Mesendoderm (in vitro differentiated cells): ENCODE data around the gene MT3.

Source experiments
- DNase-seq: peaks from one replicate; pipeline ENCODE4 v3.0.0; 2013
- H2AK5ac ChIP-seq: 2 replicates; pipeline ENCODE4 v1.6.1; 2013; ENCODE audit warnings: low read length, inconsistent platforms
- H2BK120ac ChIP-seq: 2 replicates; pipeline ENCODE4 v1.6.1; 2013; ENCODE audit warnings: low read depth, mild to moderate bottlenecking, low read length, moderate library complexity, mixed read lengths
- H2BK15ac ChIP-seq: replicated peaks from 2 replicates; pipeline ENCODE4 v1.6.1; 2013; ENCODE audit warnings: low read depth, mild to moderate bottlenecking, moderate library complexity
- H2BK5ac ChIP-seq: 2 replicates; pipeline ENCODE4 v1.6.1; 2013; ENCODE audit warnings: low read length, inconsistent platforms
- H3K18ac ChIP-seq: 2 replicates; pipeline ENCODE4 v1.6.1; 2013; ENCODE audit warnings: mild to moderate bottlenecking, low read length, mixed read lengths
- H3K23ac ChIP-seq: one replicate; pipeline ENCODE4 v1.6.1; 2013; ENCODE audit warnings: low read length
- H3K27ac ChIP-seq: 2 replicates; pipeline ENCODE4 v1.5.1; 2013; ENCODE audit warnings: low read depth, mild to moderate bottlenecking, inconsistent platforms, low read length, moderate library complexity
- H3K27me3 ChIP-seq: 2 replicates; pipeline ENCODE4 v1.6.1; 2013; ENCODE audit warnings: low read length, control low read depth, mild to moderate bottlenecking, inconsistent platforms; ENCODE audit not compliant: insufficient read depth, poor library complexity
- H3K36me3 ChIP-seq: 2 replicates; pipeline ENCODE4 v1.6.1; 2013; ENCODE audit warnings: low read length, inconsistent platforms; ENCODE audit not compliant: control insufficient read depth, insufficient read depth
- H3K4ac ChIP-seq: one replicate; pipeline ENCODE4 v1.6.1; 2013; ENCODE audit warnings: low read depth, mild to moderate bottlenecking, low read length, moderate library complexity
- H3K4me1 ChIP-seq: 2 replicates; pipeline ENCODE4 v1.6.1; 2013; ENCODE audit warnings: low read depth, low read length, inconsistent platforms; ENCODE audit not compliant: control insufficient read depth
- H3K4me2 ChIP-seq: 2 replicates; pipeline ENCODE4 v1.6.1; 2013; ENCODE audit warnings: low read length
- H3K4me3 ChIP-seq: 2 replicates; pipeline ENCODE4 v1.5.1; 2013; ENCODE audit warnings: mild to moderate bottlenecking, low read length
- H3K56ac ChIP-seq: one replicate; pipeline ENCODE4 v1.6.1; 2013; ENCODE audit warnings: low read length
- H3K79me1 ChIP-seq: 2 replicates; pipeline ENCODE4 v1.6.1; 2013; ENCODE audit warnings: low read length, inconsistent platforms
- H3K79me2 ChIP-seq: 2 replicates; pipeline ENCODE4 v1.6.1; 2013; ENCODE audit warnings: mild to moderate bottlenecking, low read length; ENCODE audit not compliant: control insufficient read depth, insufficient read depth
- H3K9ac ChIP-seq: 2 replicates; pipeline ENCODE4 v1.6.1; 2013; ENCODE audit warnings: low read length, inconsistent platforms
- H4K5ac ChIP-seq: one replicate; pipeline ENCODE4 v1.6.1; 2013; ENCODE audit warnings: low read length
- H4K8ac ChIP-seq: one replicate; pipeline ENCODE4 v1.6.1; 2013; ENCODE audit warnings: low read depth, mild to moderate bottlenecking, control low read depth, low read length, moderate library complexity
- whole genome bisulfite sequencing: extraction: QIAGEN DNeasy Blood & Tissue Kit; methylation state at CpG from one replicate; pipeline ENCODE4 v1.1.7; 2013; ENCODE audit warnings: low lambda C conversion rate, missing lambda C conversion rate; ENCODE audit not compliant: insufficient coverage; ENCODE audit errors: extremely low coverage; 5-methylcytosine and 5-hydroxymethylcytosine counted together

MT3 gene

GRCh38 chr16:56606071-56606475 is 16.7 kb downstream of the MT3 start:
- Histone ChIP-seq H3K18ac (no peak overlapping the region), H2BK120ac (no peak overlapping the region), H3K56ac (no peak overlapping the region), H4K5ac (no peak overlapping the region), H2BK15ac (no peak overlapping the region), H3K4ac (no peak overlapping the region), H3K79me1 (no peaks in the 10 kb centered on the region), H3K27ac (no peak overlapping the region), H3K4me2 (no peak overlapping the region), H2BK5ac (no peak overlapping the region), H3K36me3 (no peaks in the 10 kb centered on the region), H3K23ac (no peak overlapping the region), H3K4me3 (no peak overlapping the region), H4K8ac (no peak overlapping the region), H3K27me3 (peaks cover 6% of the 10 kb centered on the region), H3K9ac (no peak overlapping the region), H3K79me2 (no peaks in the 10 kb centered on the region), H3K4me1 (peaks cover 9% of the 10 kb centered on the region), H2AK5ac (no peak overlapping the region)
- DNase-seq, result no peak
- WGBS, result no CpG with 5 or more reads among the region's 3 CpGs

DNA sequence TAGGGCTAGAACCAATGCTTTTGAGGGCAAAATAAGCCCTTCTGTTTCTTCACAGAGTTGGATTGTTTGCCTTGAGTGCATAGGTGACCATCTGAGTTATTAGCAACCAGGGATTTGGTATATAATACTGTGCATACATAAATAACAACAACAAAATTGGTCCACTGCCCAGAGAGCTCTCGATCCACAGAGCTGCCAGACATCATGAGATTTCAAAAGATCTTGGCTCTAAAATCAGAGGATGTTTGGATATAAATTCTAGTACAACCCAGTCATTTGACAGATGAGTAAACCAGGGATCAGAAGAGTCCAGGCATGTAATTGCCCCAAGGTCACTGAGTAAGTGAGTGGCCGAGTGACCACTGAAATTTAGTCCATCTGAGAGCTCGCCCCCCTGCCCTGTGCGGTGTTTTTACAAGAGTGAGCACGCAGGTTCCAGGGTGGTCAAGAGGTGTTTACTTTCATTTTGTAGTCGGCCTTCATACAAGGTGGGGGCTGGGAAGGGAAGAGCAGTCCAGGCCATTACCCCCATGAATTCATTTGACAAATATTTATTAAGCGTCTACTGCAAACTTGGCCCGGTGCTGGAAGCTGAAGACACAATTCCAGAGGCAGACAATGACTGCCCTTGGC is 17.3 kb downstream of the MT3 start:
- H3K79me1 ChIP-seq, result no peaks in the 10 kb centered on the region
- no peaks in the 10 kb centered on the region for H3K36me3 ChIP-seq
- H3K18ac ChIP-seq, result no peak overlapping the region
- H2BK5ac ChIP-seq, result no peak overlapping the region
- no peak overlapping the region for H3K4me3 ChIP-seq
- H3K9ac ChIP-seq, result no peak overlapping the region
- H3K79me2 ChIP-seq, result no peaks in the 10 kb centered on the region
- no peak overlapping the region for H3K56ac ChIP-seq
- no peak overlapping the region for H2BK15ac ChIP-seq
- H4K5ac ChIP-seq, result no peak overlapping the region
- no peak overlapping the region for H3K4ac ChIP-seq
- no CpG with 5 or more reads among the region's 8 CpGs for WGBS
- H3K23ac ChIP-seq, result no peak overlapping the region
- H3K27me3 ChIP-seq, result peaks cover 6% of the 10 kb centered on the region
- no peak for DNase-seq
- no peak overlapping the region for H2AK5ac ChIP-seq
- no peak overlapping the region for H3K4me2 ChIP-seq
- peaks cover 9% of the 10 kb centered on the region for H3K4me1 ChIP-seq
- no peak overlapping the region for H2BK120ac ChIP-seq
- no peak overlapping the region for H4K8ac ChIP-seq
- H3K27ac ChIP-seq, result no peak overlapping the region

- H2BK120ac ChIP-seq, result no peak overlapping the region
- peaks cover 6% of the 10 kb centered on the region for H3K27me3 ChIP-seq
- H3K4me1 ChIP-seq, result peaks cover 9% of the 10 kb centered on the region
- H3K9ac ChIP-seq, result no peak overlapping the region
- no peak overlapping the region for H3K23ac ChIP-seq
- H3K4ac ChIP-seq, result no peak overlapping the region
- peak overlapping the region; percentile 70 for H3K56ac ChIP-seq
- H3K18ac ChIP-seq, result peak overlapping the region; percentile 1
- H3K79me2 ChIP-seq, result no peaks in the 10 kb centered on the region
- H4K5ac ChIP-seq, result no peak overlapping the region
- no peak overlapping the region for H4K8ac ChIP-seq
- H3K36me3 ChIP-seq, result no peaks in the 10 kb centered on the region
- H3K4me2 ChIP-seq, result no peak overlapping the region
- H2BK5ac ChIP-seq, result no peak overlapping the region
- H2AK5ac ChIP-seq, result no peak overlapping the region
- WGBS, result no CpG with 5 or more reads among the region's 14 CpGs
- peak; percentile 84 for DNase-seq
- H3K4me3 ChIP-seq, result no peak overlapping the region
- no peak overlapping the region for H2BK15ac ChIP-seq
- H3K79me1 ChIP-seq, result no peaks in the 10 kb centered on the region
- H3K27ac ChIP-seq, result no peak overlapping the region
Measured at GRCh38 chr16:56607109-56607618, 17.8 kb downstream of the MT3 start.

DNA sequence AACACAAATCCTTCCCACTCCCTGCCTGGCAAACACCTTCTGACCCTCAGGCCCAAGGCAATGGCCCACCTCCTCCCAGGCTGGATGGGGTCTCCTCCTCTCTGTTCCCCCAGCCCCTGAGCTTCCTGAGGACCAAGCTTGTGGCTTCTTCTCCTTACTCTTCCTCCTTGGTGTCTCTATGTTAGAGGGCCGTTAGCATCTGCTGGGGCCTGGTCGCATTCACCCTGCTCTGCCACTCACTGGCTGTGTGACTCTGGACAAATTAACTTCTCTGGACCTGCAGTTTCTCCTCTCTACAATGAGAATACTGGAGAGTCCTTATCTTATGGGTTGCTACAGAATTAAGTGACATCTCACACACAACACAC is 18.3 kb downstream of the MT3 start:
- peak overlapping the region; percentile 63 for H3K9ac ChIP-seq
- H4K5ac ChIP-seq, result no peak overlapping the region
- no peak overlapping the region for H2BK5ac ChIP-seq
- H3K4ac ChIP-seq, result no peak overlapping the region
- H3K18ac ChIP-seq, result peak overlapping the region; percentile 62
- H3K4me1 ChIP-seq, result peaks cover 9% of the 10 kb centered on the region
- no peak overlapping the region for H2BK120ac ChIP-seq
- no peak overlapping the region for H4K8ac ChIP-seq
- DNase-seq, result no peak
- no peak overlapping the region for H3K23ac ChIP-seq
- H3K56ac ChIP-seq, result peak overlapping the region; percentile 82
- H3K27me3 ChIP-seq, result peaks cover 6% of the 10 kb centered on the region
- no peaks in the 10 kb centered on the region for H3K79me2 ChIP-seq
- peak overlapping the region; percentile 45 for H3K27ac ChIP-seq
- no peak overlapping the region for H3K4me3 ChIP-seq
- no CpG with 5 or more reads among the region's 2 CpGs for WGBS
- H2BK15ac ChIP-seq, result no peak overlapping the region
- no peak overlapping the region for H2AK5ac ChIP-seq
- no peaks in the 10 kb centered on the region for H3K79me1 ChIP-seq
- no peak overlapping the region for H3K4me2 ChIP-seq
- H3K36me3 ChIP-seq, result no peaks in the 10 kb centered on the region

DNA sequence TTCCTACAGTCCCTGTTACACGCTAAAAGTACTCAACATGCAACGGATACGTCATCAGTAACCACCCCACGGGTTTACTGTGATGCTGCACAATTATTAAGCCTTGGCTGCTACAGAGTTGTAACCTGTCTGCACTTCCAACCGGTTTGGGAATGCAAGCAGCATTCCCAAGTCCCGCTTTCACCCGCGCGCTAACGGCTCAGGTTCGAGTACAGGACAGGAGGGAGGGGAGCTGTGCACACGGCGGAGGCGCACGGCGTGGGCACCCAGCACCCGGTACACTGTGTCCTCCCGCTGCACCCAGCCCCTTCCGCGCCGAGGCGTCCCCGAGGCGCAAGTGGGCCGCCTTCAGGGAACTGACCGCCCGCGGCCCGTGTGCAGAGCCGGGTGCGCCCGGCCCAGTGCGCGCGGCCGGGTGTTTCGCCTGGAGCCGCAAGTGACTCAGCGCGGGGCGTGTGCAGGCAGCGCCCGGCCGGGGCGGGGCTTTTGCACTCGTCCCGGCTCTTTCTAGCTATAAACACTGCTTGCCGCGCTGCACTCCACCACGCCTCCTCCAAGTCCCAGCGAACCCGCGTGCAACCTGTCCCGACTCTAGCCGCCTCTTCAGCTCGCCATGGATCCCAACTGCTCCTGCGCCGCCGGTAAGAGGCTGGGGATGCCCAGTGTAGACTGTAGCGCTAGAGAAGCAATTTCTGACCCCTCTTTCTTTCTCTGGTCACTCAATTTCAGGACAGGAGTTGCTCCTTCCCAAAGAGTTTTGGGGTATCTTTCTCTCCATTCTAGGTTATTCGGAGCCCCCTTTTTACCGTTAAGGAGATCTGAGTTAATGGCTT is 18.9 kb downstream of the MT3 start, which contains the start of gene MT2A:
MT2A (plus strand) TSS at position 542 of the 833 bp plus-strand sequence; CDS start at position 614, 72 bp downstream.
- Histone ChIP-seq H3K18ac (peak within 1 kb of the TSS; percentile 62), H3K23ac (peak within 1 kb of the TSS; percentile 83), H3K27ac (peak within 1 kb of the TSS; percentile 45), H3K79me1 (no peaks in the 10 kb centered on the region), H3K4ac (no peak within 1 kb of the TSS), H4K5ac (no peak within 1 kb of the TSS), H3K4me1 (peaks cover 9% of the 10 kb centered on the region), H3K36me3 (no peaks in the 10 kb centered on the region), H3K4me2 (peak within 1 kb of the TSS; percentile 52), H3K4me3 (peak within 1 kb of the TSS; percentile 24), H2BK5ac (no peak within 1 kb of the TSS), H2BK15ac (no peak within 1 kb of the TSS), H2BK120ac (peak within 1 kb of the TSS; percentile 66), H4K8ac (no peak within 1 kb of the TSS), H3K56ac (peak within 1 kb of the TSS; percentile 82), H2AK5ac (no peak within 1 kb of the TSS), H3K27me3 (peaks cover 6% of the 10 kb centered on the region), H3K9ac (peak within 1 kb of the TSS; percentile 63), H3K79me2 (no peaks in the 10 kb centered on the region)
- no CpG with 5 or more reads among the region's 62 CpGs for WGBS
- DNase-seq, result peak; percentile 96
